HG03571 (cell line): ENCODE results near the gene STK25.
"Not testable (repeated sequence)": the region's sequence is repeated elsewhere in the genome, so short reads cannot be mapped to it uniquely, and the experiment has no call there.

Experiments used
- ATAC-seq: cut with Tn5 transposase; IDR thresholded peaks from one replicate; pipeline ENCODE4 v1.9.1; 2021; ENCODE audit not compliant: unreplicated experiment

Gene STK25

DNA sequence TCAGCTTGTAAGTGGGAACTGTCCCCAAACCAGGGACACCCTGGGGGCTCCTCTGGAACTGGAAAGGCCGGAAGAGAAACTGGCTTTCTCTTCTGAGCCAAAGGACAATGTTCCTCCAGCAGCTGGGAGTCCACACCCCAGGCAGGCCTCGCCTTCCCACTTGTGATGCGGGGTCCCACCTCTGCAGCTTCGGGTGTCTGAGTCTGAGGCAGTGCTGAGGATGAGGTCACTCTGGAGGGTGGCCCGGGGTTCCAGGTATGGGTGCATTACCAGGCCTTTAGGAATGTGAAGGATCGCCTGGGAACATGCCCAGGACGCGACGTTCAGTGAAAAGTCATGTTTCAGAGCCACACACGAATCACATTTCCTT lies 32.0 kb upstream of the STK25 start:
- ATAC-seq, result no peak

DNA sequence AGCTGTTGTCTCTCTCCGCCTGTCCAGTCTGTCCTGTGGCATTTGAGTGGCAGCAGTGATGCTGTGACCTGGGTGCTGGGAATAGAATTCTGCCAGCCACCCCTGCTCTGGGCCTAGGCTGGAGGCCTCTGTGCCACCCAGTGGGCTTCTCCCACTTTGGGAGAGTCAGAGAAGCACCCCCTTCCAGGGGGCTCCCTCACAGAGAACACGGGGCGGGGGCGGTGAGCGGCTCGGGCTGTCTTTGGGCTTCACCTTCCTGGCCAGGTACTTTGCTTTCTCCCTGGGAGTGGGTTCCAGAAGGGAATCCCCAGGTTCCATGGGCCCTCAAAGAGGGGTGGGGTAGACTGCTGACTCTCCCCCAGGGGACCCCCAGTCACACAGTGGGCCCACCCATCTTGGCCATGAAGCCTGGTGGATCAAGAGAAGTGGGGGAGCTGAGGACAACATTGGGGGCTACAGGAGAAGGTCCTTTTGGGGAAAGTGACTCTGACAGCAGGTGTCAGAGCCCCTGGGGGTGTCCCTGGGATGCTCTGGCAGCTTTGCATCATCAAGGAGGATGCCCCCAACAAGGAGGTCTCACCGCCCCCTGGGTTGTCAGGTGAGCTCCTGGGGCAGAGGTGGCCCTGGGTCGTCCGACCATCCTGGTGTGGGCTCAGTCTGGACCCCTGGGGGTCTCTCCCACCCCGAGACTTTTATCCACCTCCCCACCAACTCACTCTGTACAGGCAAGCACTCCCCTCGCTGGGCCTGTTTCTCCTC lies 31.4 kb upstream of the STK25 start:
- no peak for ATAC-seq

DNA sequence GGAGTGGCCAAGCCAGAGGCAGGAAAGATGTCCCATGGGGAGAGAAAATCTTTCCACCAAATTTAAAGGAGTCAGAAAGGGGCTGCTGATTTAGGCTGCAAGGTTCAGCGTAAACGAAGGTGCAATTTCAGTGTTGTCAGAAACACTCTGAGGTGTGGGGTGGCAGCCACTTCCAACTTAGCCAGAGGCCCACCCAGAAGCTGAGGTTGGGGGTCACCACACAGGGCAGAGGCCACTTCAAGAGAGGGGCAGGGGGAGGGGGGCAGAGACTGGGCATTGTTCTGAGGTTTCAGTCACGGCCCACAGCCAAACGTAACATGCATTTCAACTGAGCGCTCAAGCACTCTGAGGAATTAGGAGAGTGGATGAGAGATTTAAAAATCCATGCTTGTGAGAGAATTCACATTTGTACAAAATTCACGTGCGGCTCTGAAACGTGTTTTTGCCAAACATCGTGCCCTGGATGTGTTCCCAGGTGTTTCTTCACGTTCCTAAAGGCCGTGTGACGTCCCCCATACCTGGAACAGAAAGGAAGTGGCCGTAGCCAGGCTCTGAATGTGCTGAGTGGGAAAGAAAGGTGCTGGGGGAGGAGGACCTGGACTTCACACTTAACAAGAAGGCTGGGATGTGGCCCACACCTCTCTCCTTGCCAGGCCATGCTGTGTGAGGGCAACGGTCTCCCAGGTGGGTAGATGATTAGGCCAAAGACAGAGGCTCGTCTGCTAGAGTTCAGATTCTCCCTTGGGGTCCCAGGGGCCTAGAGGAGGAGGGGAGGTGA lies 30.6 kb upstream of the STK25 start:
- no peak for ATAC-seq

DNA sequence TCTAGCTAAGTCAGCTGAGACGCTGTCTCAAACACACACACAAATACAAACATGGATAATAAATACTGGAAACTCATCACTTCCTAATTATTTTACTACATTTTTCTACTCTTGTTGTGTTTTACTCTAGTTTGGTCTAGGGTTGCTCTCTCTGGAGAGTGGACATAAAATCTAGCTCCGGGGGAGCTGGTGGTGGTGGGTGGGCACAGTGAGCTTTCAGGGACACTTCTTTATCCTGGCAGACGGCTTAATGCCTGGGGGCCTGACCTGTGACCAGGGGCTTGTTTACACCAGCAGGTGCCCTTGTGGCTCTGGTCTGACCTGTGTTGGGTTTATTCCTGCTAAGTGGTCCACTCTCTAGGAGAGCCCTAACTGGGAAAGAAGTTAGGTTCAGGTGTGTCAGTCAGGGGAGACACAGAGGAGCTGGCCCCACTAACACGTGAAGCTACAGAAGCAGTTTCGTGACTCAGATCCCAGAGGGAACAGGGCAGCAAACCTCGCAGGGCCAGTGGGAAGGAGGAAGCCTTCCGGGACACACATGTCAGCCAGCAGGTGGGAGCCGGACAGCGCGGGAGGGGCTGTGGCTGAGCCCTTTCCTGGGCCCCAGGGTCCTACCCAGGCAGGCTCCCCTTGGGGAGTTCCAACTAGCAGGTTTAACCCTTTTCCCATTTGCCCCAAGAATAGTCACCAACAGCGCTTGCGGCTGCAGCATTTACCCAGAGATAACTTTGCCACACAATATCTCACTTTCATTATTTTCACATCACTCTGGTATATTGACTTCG lies 27.7 kb upstream of the STK25 start:
- no peak for ATAC-seq

DNA sequence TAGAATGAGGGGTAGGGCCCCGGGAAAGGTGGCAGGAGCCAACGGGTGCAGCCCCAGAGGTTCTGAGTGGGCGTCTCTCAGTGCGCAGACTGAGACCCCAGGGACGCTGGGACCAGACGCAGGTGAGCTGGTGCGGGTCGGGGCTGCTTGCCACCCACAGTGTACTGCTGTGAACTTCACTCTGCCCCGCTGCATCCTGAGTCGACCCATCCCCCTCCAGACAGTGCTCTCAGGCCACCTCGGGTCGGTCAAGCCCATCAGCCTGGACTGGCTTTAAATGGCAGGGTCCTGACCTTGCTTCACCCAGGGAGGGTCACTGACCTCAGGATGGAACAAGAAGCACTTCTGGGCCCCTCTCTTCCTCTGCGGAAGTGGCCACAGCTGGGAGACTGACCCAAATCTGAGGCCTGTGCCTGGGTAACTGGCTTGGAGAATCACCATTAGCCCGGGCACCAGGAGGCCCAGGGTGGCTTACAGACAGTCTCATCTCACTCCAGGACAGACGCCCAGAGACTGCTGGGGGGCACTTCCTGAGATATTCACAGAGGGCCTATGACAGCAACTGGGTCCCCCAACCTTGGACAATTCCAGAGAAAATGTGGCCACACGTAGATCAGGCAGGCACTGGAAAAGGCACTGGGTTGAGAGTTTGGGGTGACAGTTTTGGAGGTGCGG lies 26.5 kb upstream of the STK25 start:
- ATAC-seq, result no peak

DNA sequence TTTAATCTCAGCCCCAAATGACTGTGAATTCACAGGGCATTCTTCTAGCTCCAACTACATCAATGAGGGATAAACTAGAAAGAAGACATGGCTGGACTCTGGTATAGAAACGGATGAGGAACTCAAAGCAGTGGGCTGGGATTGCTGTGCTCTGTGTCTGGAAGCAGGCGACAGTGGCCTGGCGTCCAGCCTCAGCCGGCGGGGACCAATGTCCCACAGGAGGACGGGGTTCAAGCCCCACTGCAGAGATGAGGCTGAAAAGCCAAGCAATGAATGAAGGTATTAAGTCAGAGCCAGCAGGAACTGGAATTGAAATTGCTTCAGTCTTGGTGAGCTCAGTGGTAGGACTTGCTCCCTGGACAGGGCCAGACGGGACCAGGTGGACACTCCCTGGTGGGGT lies 25.9 kb upstream of the STK25 start:
- no peak for ATAC-seq

DNA sequence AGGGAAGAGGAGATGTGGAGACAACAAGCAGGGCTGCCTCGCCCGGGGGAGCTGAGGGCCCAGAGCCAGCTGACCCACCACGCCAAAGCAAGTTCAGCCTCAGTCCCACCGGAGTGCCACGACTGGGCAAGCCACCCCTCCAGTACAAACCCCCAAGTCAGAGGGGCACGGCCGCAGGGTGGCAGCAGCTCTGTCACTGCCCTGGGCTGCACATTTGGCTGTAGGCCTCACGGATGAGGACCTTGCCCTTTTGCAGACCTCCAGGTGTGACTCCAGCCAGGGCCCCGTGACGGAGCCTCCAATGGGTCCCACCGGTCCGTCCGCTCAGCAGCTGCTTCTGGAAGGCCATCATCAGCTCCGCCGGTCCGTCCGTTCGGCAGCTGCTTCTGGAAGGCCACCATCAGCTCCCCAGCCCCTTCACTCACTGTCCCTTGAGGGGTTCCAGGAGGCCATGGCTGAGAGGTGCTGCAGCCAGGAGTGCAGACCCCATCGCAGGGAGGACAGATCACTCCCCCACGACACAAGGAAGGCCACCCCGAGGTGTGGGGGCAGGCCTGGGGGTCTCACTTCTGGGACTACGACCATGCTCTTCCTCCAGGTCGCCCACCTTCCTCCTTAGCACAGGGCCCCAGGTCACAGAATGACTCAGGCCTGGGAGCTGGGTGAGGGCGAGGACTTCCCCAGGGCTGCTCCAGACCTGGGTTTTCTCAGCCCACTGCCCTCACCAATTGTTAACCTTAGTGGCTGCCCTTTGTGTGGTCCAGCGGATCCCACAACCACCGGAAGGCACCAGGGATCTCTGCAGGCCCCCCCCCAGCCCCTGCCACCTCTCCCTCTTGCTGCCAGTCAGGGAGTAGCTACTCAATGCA lies 24.6 kb upstream of the STK25 start:
- ATAC-seq, result no peak

DNA sequence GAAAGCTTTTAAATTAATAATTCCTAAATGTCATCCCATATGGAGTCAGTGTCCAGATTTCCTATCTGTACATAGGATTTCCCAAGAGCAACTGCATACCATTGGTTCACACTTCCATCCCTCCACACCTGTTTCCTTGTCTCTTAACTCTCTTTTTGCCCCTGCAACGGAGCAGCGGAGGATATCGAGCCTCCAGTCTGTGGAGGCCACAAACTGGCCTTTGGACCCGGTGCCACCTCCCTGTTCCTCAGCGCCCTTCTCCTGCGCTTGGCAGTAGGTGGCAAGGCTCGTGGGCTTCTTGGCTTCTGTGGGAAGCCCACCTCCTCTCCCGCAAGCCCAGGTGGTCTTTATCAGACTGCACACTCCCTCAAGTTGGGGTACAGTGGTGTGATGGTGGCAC lies 23.8 kb upstream of the STK25 start:
- no peak for ATAC-seq

DNA sequence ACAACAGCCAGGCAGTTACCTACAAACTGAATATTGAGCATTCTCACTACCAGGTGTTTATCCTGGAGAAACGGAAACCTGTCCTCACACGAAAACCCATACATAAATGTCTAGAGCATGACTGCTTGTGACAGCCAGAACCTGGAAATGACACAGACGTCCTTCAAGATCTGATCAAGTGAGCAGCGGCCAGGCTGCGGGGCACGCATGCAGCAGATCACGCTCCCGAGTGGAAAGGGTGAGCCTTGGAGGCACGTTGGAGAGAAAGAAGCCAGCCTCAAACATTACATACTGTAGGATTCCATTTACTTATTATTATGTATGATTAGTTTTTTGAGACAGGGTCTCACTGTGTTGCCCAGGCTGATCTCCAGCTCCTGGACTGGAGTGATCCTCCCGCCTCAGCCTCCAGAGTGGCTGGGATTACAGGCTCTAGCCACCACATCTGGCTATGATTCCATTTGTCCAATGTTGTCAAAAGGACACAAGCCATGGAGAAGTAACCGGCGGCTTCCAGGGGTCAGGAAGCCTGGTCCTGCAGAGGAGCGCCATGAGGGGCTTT lies 22.9 kb upstream of the STK25 start:
- no peak for ATAC-seq

DNA sequence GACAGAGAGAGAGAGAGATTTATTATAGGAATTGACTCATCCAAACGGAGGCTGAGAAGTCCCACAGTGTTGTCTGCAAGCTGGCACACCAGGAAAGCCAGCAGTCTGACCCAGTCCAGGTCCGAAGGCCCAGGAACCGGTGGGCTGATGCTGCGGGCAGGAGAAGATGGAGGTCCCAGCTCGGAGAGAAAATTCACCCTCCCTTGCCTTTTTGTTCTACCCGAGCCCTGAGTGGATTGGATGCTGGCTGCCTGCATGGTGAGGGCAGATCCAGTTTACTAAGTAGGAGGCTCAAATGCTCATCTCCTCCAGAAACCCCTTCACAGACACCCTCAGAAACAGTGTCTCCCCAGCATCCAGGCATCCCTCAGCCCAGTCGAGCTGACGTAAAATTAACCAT lies 22.2 kb upstream of the STK25 start:
- ATAC-seq, result no peak

DNA sequence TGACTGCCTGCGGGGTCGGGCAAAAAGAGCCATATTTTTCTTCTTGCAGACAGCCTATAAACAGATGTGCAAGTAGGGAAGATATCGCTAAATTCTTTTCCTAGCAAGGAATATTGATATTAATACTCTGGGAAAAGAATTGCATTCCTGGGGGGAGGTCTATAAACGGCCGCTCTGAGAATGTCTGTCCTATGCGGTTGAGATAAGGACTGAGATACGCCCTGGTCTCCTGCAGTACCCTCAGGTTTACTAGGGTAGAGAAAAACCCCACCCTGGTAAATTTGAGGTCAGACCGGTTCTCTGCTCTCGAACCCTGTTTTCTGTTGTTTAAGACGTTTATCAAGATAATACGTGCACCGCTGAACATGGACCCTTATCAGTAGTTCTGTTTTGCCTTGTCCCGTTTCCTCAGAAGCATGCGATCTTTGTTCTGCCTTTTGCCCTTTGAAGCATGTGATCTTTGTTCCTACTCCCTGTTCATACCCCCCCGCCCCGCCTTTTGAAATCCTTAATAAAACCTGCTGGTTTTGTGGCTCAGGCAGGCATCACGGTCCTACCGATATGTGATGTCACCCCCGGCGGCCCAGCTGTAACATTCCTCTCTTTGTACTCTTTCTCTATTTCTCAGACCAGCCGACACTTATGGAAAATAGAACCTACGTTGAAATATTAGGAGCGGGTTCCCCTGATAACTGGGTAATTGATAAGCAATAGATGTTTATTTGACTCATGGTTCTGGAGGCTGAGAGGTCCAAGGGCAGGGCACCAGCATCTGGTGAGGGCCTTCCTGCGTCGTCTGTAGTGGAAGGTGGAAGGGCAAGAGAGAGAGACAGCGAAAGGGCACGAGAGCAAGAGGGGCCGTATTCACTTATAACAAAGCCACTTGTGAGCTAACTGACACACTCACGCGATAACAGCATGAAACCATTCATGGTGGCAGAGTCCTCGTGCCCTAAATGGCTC lies 17.7 kb upstream of the STK25 start:
- ATAC-seq, result not testable (repeated sequence)

DNA sequence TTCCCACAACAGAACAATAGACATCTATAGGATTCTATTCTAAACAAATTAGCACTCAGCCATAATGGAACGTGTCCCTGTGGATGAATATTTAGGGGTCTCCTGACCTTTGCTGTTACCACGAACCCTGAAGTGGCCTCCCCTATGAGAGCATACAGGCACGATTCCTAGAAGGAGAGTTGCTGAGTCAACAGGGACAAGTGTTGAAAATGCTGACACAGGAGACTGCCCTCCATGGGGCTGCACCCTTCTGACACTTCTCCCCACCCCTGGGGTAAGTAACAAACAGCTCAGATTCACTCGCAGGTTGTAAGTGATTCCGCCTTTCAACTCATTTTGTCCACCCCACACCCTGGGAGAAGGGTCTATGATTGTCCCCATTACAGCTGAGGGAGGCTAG lies 14.1 kb upstream of the STK25 start:
- no peak for ATAC-seq

DNA sequence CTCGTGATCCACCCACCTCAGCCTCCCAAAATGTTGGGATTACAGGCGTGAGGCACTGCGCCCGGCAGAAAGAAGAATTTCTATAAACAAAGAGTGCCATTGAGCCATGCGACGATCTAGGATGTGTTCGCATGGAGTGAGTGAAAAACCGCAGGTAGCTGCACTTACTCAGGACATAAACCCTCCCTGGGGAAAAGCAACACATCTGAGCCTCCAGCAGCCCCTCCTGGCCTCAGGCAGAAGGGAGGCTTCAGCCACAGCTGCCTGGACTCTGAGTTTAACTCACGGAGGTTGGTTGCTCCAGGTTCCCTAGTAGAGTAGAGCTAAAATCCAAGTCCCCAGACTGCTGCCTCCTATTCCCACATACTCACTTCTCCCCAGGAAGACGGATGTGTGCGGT lies 11.3 kb upstream of the STK25 start:
- no peak for ATAC-seq

DNA sequence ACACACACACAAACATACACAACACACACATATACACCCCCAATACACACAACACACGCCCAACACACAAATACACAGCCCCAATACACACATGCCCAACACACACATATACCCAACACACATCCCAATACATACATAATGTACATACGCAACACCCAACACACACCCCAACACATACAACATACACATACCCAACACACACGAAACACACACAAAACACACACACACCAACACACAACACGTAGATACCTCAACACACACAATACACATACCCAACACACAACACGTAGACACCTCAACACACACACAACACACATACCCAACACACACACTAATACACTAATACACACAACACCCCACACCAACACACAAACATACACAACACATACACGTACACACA lies 8.9 kb upstream of the STK25 start:
- ATAC-seq, result no peak

DNA sequence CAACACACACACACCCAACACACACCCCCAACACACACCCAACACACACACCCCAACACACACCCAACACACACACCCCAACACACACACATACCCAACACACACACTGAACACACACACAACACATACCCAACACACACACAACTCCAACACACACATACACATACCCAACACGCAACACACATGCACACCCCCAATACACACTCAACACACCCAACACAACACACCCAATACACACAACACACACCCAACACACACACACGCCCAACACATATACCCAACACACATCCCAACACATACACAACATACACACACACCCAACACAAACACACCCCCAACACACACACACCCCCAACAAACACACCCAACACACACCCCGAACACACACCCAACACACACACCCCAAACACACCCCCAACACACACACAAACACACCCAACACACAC lies 8.2 kb upstream of the STK25 start:
- no peak for ATAC-seq

DNA sequence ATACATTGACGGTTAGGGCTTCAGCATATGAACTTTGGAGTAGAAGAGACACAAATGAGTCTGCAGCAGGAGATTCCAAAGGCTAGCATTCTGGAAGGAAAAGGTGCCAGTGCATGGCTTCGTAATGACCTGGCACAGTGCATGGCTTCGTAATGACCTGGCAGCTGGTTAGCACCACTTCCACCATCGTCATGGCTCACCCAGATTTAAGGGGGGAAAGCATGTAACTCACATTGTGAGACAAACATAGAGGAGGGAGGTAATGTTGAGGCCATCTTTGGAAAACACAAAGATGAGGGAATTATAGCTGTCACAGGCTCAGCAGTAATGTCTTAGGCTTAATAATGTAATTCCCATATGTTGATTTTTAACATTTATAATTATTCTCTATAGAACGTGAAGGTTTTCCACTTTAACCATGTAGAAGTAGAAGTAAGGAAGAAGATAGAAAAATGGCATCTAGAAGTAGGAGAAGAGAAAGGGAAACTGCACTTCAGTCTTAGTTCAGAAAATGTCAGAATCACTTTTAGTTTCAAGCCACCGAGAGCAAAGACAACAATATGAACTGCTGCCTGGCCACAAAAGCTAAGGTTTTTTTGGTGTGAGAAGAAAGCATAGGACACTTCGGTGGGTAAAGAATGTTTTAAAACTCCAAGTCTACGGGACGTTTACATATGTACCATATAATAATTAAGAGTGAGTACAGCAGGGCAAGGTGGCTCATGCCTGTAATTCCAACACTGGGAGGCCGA lies 6.8 kb upstream of the STK25 start:
- ATAC-seq, result peak; percentile 56

DNA sequence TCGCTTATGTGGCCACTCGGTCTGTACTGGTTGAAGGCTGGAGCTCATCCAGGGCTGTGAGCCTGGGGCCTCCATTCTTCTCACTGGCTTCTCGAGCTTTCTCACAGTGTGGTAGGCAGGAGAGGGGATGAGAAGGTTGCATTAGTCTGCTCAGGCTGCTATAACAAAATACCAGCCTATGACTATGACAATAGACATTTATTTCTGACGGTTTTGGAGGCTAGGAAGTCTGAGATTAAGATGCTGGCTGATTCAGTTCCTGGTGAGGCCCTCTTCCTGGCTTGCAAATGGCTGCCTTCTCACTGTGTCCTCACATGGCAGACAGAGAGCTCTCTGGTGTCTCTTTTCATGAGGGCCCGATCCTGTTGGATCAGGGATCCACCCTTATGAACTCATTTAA lies 6.2 kb upstream of the STK25 start:
- ATAC-seq, result no peak

DNA sequence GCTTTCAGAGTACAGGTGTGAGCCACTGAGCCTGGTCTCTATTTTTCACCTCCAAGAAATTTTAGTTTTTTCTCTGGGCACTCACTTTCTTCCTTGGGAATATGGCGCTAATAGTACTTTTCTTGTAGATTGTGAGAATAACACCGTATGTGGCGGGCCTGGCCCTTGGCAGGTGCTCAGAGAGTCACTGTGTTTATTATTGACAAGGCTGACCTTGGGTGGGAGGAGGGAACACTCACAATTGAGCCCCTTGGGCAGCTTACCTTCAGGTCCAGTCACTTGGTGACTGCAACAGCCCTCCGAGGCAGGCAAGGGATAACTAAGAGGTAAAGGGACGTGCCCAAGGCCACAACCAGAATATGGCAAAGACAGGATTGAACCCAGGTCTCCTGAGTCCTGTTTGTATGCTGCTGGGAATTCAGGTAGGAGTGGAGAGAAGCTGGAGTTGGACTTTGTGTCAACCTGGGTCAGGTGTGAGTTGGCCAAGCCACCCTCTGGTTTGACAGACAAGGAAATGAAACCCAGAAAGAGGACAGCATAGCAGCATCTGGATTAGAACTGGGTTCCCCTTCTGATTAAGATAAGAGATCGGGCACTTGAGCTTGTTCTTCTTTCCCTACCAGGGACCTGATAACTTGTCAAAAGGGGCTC lies 2.8 kb upstream of the STK25 start:
- ATAC-seq, result no peak
